B cell (primary cell): ENCODE results near the gene GLCCI1. TPM values are rescaled to one million over a fixed set of nuclear protein-coding genes. Genes with fewer than 3 reads are reported as not detected.

Source experiments
- ATAC-seq: fragments of 200-7000 bp; cut with Tn5 transposase; one replicate; pipeline ENCODE4 v1.10.0; 2021; ENCODE audit warnings: low read depth, mild to moderate bottlenecking, moderate number of reproducible peaks, moderate library complexity
- CTCF ChIA-PET: fragments of 350-600 bp; sonication (Branson Sonifier 250); formaldehyde crosslinking; loops from one replicate; lab custom pipeline; 2021; ENCODE audit warnings: antibody characterized with exemption, inconsistent platforms; lab: Charles Lee
- POLR2A ChIA-PET: fragments of 350-600 bp; sonication (Branson Sonifier 250); formaldehyde crosslinking; loops from one replicate; lab custom pipeline; 2021; ENCODE audit warnings: antibody characterized with exemption; lab: Charles Lee
- DNase-seq: peaks from one replicate; pipeline ENCODE4 v3.0.0; 2013
- H2AFZ ChIP-seq: 2 replicates; pipeline ENCODE4 v1.6.1; 2012; ENCODE audit warnings: mild to moderate bottlenecking, low read depth, low read length; ENCODE audit not compliant: insufficient read depth, poor library complexity, severe bottlenecking
- H3K27ac ChIP-seq, 2 donors: 1 replicate in 1 of 2; 2 replicates in 1 of 2; pipeline ENCODE4 v1.5.1; 2012 to 2013; ENCODE audit warnings: low read length in 2 of 2, mild to moderate bottlenecking in 2 of 2, moderate library complexity in 1 of 2
- H3K27me3 ChIP-seq, 4 experiments: fragments of 200-600 bp in 1 of 4; sonication (generic) in 1 of 4; replicated peaks in 1 of 4; 1 replicate in 2 of 4; 2 replicates in 2 of 4; pipeline versions ENCODE4 v1.6.1 to v1.7.0; 2013 to 2016; ENCODE audit warnings: low read length in 3 of 4, mild to moderate bottlenecking in 2 of 4, mixed read lengths in 1 of 4, moderate library complexity in 1 of 4; ENCODE audit not compliant: insufficient read depth in 4 of 4, control insufficient read depth in 3 of 4; ENCODE audit errors: control extremely low read depth in 1 of 4
- H3K36me3 ChIP-seq, 2 experiments: replicated peaks in 1 of 2; 1 replicate in 1 of 2; 2 replicates in 1 of 2; pipeline versions ENCODE4 v1.6.1 to v1.7.1; 2013; ENCODE audit warnings: low read length in 1 of 2; ENCODE audit not compliant: insufficient read depth in 2 of 2, control insufficient read depth in 1 of 2; ENCODE audit errors: control extremely low read depth in 1 of 2, extremely low read depth in 1 of 2
- H3K4me1 ChIP-seq, 2 donors: fragments of 200-600 bp in 1 of 2; sonication (generic) in 1 of 2; 1 replicate in 1 of 2; 2 replicates in 1 of 2; pipeline versions ENCODE4 v1.5.1 to v1.6.1; 2013 to 2017; ENCODE audit warnings: low read length in 2 of 2; ENCODE audit not compliant: control insufficient read depth in 2 of 2, insufficient read depth in 2 of 2
- H3K4me2 ChIP-seq: replicated peaks from 2 replicates; pipeline ENCODE3; 2012; ENCODE audit warnings: mild to moderate bottlenecking, low read depth, low read length; ENCODE audit not compliant: poor library complexity, severe bottlenecking
- H3K4me3 ChIP-seq, 5 experiments: fragments of 200-600 bp in 1 of 5; sonication (generic) in 1 of 5; 1 replicate in 3 of 5; 2 replicates in 2 of 5; pipeline versions ENCODE4 v1.5.1 to v1.7.0; 2011 to 2016; ENCODE audit warnings: low read length in 4 of 5, mild to moderate bottlenecking in 4 of 5, low read depth in 2 of 5, control low read depth in 1 of 5, moderate library complexity in 1 of 5; ENCODE audit not compliant: insufficient read depth in 1 of 5; ENCODE audit errors: control extremely low read depth in 1 of 5, extremely low read depth in 1 of 5
- H3K79me2 ChIP-seq: fragments of 200-600 bp; sonication (generic); one replicate; pipeline ENCODE4 v1.6.0; 2016; ENCODE audit warnings: low read length; ENCODE audit not compliant: control insufficient read depth, insufficient read depth
- H3K9ac ChIP-seq: fragments of 200-600 bp; sonication (generic); 2 replicates; pipeline ENCODE4 v1.6.1; 2017; ENCODE audit warnings: mild to moderate bottlenecking, low read length, moderate library complexity
- H3K9me3 ChIP-seq, 3 donors: one replicate each; pipeline versions ENCODE4 v1.6.1 to v1.7.1; 2013; ENCODE audit warnings: low read length in 2 of 3; ENCODE audit not compliant: control insufficient read depth in 2 of 3, insufficient read depth in 1 of 3; ENCODE audit errors: control extremely low read depth in 1 of 3
- H4K20me1 ChIP-seq: 2 replicates; pipeline ENCODE4 v1.6.0; 2012; ENCODE audit warnings: mild to moderate bottlenecking, low read length; ENCODE audit not compliant: insufficient read depth, control insufficient read depth, poor library complexity, severe bottlenecking
- H3K27ac Mint-ChIP-seq: one replicate; pipeline ENCODE4 v1.8.0; 2021; ENCODE audit warnings: mixed read lengths
- H3K27me3 Mint-ChIP-seq: one replicate; pipeline ENCODE4 v1.8.0; 2021; ENCODE audit warnings: mixed read lengths
- H3K4me1 Mint-ChIP-seq: one replicate; pipeline ENCODE4 v1.8.0; 2021; ENCODE audit warnings: mixed read lengths
- H3K4me3 Mint-ChIP-seq: one replicate; pipeline ENCODE4 v1.8.0; 2021; ENCODE audit warnings: mixed read lengths
- H3K9me3 Mint-ChIP-seq: one replicate; pipeline ENCODE4 v1.8.0; 2022; ENCODE audit warnings: mixed read lengths; ENCODE audit not compliant: insufficient read depth
- CTCF ChIP-seq: fragments of 200-600 bp; IDR thresholded peaks from one replicate; pipeline ENCODE4 v1.8.0; 2022; ENCODE audit warnings: antibody characterized with exemption, mild to moderate bottlenecking
- EZH2 ChIP-seq: IDR thresholded peaks from 2 replicates; pipeline ENCODE4 v1.6.1; 2012; ENCODE audit warnings: borderline replicate concordance, low read depth, mild to moderate bottlenecking, moderate library complexity, low read length; ENCODE audit not compliant: insufficient read depth, poor library complexity, severe bottlenecking
- WGBS: methylation state at CpG from one replicate; pipeline ENCODE4 v1.1.5; 2013; ENCODE audit warnings: missing lambda C conversion rate; ENCODE audit not compliant: insufficient coverage; 5-methylcytosine and 5-hydroxymethylcytosine counted together
- intact Hi-C: fragments of 100-400 bp; cut with micrococcal nuclease; formaldehyde crosslinking; loops from one replicate; pipeline ENCODE4 v1.10.0; 2022
- polyA plus RNA-seq: library from polyadenylated mRNA; depleted of rRNA; stranded (reverse); fragments of >200 nt; gene quantifications from 2 replicates; pipeline ENCODE4 v1.2.3, GENCODE V29; 2012
- total RNA-seq, 2 donors: library from RNA; stranded (reverse); fragments of 120-200 nt in 1 of 2; gene quantifications; 1 replicate in 1 of 2; 2 replicates in 1 of 2; pipeline versions ENCODE4 v1.2.3 to v1.2.4, GENCODE V29; 2013 to 2022

Gene GLCCI1
- total and polyA plus RNA-seq, 2 donors (not counting 1 experiment from before 2014, with no cell fraction given), result 17.7 to 50.3 TPM

DNA sequence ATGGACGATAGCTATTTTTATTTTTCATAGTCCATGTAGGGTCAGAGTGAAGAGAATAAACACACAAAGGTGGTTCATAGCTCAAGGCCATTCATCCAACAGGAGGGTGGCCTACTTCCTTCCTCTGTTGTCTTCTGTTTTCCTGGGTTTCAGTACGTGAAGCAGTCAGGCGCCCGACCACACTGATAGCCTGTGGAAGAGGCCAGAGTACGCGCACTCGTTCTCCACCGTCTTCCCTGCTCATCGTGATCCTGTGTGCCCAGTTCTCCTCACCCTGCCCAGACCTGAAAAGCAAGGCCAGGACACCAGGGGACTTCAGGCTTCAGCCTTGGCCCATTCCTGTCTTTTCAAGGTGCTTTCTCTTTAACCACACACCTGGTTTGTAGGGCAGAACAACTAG is 134.7 kb downstream of the GLCCI1 start:
- Histone ChIP-seq H4K20me1 (no peaks in the 10 kb centered on the region), H2AFZ (no peak overlapping the region), H3K79me2 (no peaks in the 10 kb centered on the region), H3K9ac (no peak overlapping the region), H3K9me3 (no peaks in the 10 kb centered on the region), H3K4me2 (no peak overlapping the region), H3K4me3 (no peak overlapping the region), H3K27me3 (no peaks in the 10 kb centered on the region), H3K36me3 (no peaks in the 10 kb centered on the region), H3K27ac (no peak overlapping the region), H3K4me1 (no peaks in the 10 kb centered on the region)
- no peaks in the 10 kb centered on the region for H3K4me1 Mint-ChIP-seq
- WGBS, result 82% methylated on average over 8 of the region's 9 CpGs
- intact Hi-C loops, result no loop called here
- no peaks in the 10 kb centered on the region for H3K27me3 Mint-ChIP-seq
- TF ChIP-seq EZH2 (no peak), CTCF (no peak)
- POLR2A ChIA-PET, result no interaction called here
- H3K9me3 Mint-ChIP-seq, result peaks cover 13% of the 10 kb centered on the region
- CTCF ChIA-PET, result interaction anchor here (1.8 kb wide), 1 partner anchor 87 kb away, joined by 5 read pairs; no protein-coding TSS in a partner anchor
- ATAC-seq (no peak), DNase-seq (no peak)
- H3K4me3 Mint-ChIP-seq, result no peak overlapping the region
- H3K27ac Mint-ChIP-seq, result no peak overlapping the region

- H3K27ac Mint-ChIP-seq, result no peak overlapping the region
- POLR2A ChIA-PET, result no interaction called here
- no peaks in the 10 kb centered on the region for H4K20me1 ChIP-seq
- no peaks in the 10 kb centered on the region for H3K79me2 ChIP-seq
- H3K36me3 ChIP-seq, result no peaks in the 10 kb centered on the region
- H3K4me1 ChIP-seq, result no peaks in the 10 kb centered on the region
- CTCF ChIA-PET, result no interaction called here
- no peak overlapping the region for H3K27ac ChIP-seq
- no peak overlapping the region for H2AFZ ChIP-seq
- peaks cover 12% of the 10 kb centered on the region for H3K9me3 Mint-ChIP-seq
- H3K27me3 Mint-ChIP-seq, result no peaks in the 10 kb centered on the region
- TF ChIP-seq EZH2 (no peak), CTCF (no peak)
- H3K4me2 ChIP-seq, result no peak overlapping the region
- H3K9ac ChIP-seq, result no peak overlapping the region
- no peak for DNase-seq
- H3K4me3 Mint-ChIP-seq, result no peak overlapping the region
- no peaks in the 10 kb centered on the region for H3K27me3 ChIP-seq
- H3K4me3 ChIP-seq, result no peak overlapping the region
- no peak for ATAC-seq
- H3K9me3 ChIP-seq, result no peaks in the 10 kb centered on the region
- WGBS, result 73% methylated on average over 3 of the region's 4 CpGs
- H3K4me1 Mint-ChIP-seq, result no peaks in the 10 kb centered on the region
- intact Hi-C loops, result no loop called here
These were observed 137.0 kb downstream of the GLCCI1 start for GRCh38 chr7:8105449-8106095.
